ENCODE measurements around the gene IL36G.
A peak's percentile ranks its signal among the peaks of the same experiment; 100 is the strongest.

IL36G gene

DNA sequence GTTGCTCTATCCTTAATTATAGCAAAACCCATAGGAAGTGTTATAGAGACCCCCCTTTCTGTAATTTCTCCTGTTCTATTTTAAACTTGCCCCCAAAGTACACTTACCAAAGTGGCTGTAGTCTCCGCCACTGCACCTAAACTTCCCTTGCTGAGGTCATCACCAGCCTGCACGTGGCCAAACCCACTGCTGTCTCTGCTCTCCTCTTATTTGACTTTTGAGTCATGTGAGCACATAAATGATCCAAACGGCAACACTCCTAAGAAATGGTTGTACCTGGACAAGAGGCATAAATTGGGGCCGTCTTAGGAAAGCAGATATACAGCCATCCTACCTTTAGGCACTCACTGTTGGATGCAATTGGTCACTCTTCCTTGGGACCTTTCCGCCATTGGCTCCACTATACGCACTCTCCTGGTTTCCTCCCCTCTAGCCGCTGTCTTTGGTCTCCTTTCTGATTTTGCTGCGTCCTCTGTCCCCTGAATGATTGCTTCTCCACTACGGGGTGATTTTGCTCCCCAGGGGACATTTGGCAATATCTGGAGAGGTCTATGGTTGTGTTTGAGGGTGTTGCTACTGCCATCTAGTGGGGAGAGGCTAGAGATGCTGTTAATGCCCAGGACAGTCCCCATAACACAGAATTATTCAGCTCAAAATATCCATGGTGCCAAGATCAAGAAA is 19.2 kb upstream of the IL36G start:
- no peaks in the 10 kb centered on the region for H3K27me3 Mint-ChIP-seq
- no peak overlapping the region for H3K27ac Mint-ChIP-seq
- no peaks in the 10 kb centered on the region for H3K4me1 Mint-ChIP-seq
- peak; percentile 71 for ATAC-seq
- H3K9me3 Mint-ChIP-seq = no peaks in the 10 kb centered on the region
- no peak overlapping the region for H3K4me3 Mint-ChIP-seq
- no peaks in the 10 kb centered on the region for H3K36me3 Mint-ChIP-seq

DNA sequence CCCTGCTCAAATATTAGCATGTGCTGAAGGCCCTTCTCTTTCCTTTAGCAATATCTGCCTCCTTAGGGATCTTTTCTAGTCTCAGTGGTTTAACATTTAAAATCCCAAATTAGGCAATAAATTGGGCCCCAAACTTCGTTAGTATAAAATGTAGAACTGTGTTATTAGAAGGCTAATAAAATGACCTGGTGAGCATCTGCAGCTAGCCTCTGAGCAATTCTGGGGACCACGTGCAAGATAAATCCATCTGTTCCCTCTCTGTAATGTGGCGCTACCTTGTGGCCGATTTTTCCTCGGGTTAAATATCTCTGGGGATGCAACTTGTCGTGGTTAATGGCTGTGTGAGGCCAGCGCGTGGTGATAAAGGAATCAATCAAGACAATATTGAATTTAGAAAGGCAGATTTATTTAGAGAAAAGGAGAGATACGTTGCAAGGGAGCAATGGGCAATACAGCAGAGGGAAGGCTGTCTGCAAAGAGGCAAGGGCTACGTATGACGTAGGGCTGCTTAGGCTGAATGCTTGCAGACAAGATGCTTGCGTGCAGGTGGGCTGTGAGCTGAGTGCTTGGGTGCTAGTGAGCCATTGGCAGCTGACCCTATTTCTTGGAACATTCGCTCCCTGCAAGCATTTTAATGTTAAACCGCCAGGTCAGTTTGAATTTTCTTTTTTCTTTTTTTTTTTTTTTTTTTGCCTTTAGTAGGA is 18.5 kb upstream of the IL36G start:
- no peaks in the 10 kb centered on the region for H3K4me1 Mint-ChIP-seq

DNA sequence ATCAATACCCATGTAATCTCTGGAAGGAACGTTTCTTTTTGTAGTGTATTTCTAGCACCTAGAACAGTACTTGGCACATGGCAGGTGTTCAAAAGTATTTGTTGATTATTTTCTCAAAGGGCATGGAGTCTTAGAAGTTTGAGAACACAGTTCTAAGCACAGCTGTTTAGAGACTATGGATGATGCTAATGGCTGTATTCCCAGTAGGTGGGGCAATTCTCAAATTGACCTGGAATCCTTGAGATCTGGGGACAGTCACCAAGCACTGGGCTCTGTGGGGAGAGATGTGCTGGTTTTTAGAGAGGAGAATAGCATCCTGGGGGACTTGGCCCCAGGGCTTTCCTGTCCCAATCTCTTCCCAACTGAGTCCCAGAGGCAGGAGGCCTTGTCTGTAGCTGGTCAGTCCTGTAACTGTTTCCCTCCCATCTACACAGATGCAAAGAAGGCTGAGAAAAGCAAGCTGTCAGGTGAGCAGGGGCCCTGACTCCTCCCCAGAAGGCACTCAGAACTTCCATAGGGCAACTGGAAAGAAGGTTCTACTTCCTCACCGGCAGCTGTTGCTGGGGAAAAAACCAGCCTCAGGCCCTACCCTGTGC is 17.5 kb upstream of the IL36G start:
- no peaks in the 10 kb centered on the region for H3K36me3 Mint-ChIP-seq
- ATAC-seq = no peak
- no peaks in the 10 kb centered on the region for H3K4me1 Mint-ChIP-seq
- no peaks in the 10 kb centered on the region for H3K9me3 Mint-ChIP-seq
- no peak overlapping the region for H3K4me3 Mint-ChIP-seq
- no peaks in the 10 kb centered on the region for H3K27me3 Mint-ChIP-seq
- no peak overlapping the region for H3K27ac Mint-ChIP-seq

More for the DNA sequence above, 18.5 kb upstream of the IL36G start:
- H3K4me3 Mint-ChIP-seq = no peak overlapping the region
- no peak overlapping the region for H3K27ac Mint-ChIP-seq
- no peaks in the 10 kb centered on the region for H3K36me3 Mint-ChIP-seq
- H3K27me3 Mint-ChIP-seq = no peaks in the 10 kb centered on the region
- H3K9me3 Mint-ChIP-seq = no peaks in the 10 kb centered on the region
- no peak for ATAC-seq

DNA sequence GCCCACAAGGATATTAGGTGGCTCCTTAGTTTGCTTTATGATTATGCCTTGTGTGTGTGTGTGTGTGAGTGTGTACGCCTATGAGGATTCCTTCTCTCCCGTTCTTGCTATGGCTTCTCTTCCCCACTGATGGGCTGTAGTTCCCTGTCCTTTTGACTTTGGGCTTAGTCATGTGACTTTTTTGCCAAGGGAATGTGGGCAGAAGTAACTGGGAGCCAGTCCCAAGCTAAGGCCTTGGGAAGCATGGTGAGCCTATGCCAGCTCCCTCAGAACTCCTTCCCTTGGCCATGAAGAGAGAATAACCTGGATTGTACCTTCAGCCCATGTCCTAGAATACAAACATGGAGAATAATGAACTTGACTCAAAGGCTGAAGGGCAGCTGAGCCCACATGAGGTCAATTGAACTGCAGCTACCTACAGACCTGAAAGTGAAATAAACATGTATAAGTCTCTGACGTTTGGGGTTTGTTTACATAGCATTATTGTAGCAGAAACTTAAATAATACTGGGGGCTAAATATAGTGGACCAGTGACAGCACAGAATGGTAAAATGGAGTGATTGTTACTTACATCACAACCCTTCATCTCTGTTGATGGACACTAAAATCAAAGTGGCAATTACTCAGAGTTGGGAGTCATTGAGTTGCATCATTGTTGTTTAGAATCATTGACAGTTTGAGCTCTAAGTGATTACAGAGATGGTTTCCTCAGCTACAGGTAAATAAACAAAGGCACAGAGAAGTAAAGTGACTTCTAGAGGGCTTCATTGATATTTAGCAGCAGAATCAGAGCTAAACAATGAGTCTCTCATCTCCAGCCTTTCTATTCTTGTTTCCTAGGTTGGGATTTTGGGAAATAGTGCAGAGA is 15.3 kb upstream of the IL36G start:
- no peaks in the 10 kb centered on the region for H3K4me1 Mint-ChIP-seq
- H3K9me3 Mint-ChIP-seq = no peaks in the 10 kb centered on the region
- H3K27me3 Mint-ChIP-seq = no peaks in the 10 kb centered on the region
- no peak overlapping the region for H3K4me3 Mint-ChIP-seq
- no peak for ATAC-seq
- no peaks in the 10 kb centered on the region for H3K36me3 Mint-ChIP-seq
- no peak overlapping the region for H3K27ac Mint-ChIP-seq

DNA sequence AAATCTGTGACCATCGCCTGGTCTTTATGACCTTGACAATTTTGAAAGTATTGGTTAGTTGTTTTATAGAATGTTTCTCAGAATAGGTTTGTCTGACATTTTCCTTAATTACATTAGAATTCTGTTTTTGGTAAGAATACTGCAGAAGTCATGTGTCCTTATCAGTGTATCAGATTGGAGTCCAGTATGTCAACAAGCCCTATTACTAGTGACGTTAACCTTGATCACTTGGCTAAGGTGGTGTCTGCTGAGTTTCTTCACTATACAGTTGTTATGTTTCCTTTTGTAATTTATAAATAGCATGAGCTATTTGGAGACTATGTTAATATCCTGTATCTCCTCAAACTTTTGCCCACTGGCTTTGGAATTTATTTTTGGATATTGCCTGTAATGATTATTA is 10.8 kb upstream of the IL36G start:
- Mint-ChIP-seq H3K4me1 (no peaks in the 10 kb centered on the region), H3K4me3 (no peak overlapping the region), H3K27ac (no peak overlapping the region), H3K36me3 (no peaks in the 10 kb centered on the region), H3K27me3 (peaks cover 14% of the 10 kb centered on the region), H3K9me3 (no peaks in the 10 kb centered on the region)
- no peak for ATAC-seq

DNA sequence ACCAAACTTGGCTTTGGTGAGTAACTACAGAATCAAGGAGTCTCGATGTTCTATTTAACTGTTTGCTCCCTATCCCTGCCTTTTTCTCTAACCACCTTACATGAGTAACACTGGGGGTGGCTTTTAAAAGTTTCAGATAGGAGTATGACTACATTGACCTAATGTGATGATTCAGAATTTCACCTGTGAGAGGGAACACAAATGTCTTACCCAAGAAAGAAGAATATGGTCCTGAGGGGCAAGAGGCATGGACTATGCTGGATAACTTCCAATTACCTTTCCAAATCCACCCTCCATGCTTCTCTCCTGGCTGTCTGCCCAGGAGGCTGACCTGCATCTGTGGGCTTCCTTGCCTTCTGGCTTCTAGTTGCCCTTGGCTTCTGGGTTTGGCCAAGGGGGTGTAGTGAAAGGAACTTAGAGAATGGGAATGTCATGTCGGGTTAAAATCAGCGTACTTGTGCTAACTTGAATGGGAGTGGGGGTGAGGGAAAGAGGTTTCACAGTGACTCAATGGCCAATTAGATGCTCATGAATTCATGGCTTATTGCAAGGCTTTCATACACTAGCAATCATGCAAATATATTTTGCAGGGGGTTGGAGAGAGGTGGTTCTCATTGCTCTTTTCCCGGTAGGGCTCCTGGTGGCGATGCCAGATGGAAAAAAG is 5.3 kb upstream of the IL36G start:
- H3K4me3 Mint-ChIP-seq = no peak overlapping the region

DNA sequence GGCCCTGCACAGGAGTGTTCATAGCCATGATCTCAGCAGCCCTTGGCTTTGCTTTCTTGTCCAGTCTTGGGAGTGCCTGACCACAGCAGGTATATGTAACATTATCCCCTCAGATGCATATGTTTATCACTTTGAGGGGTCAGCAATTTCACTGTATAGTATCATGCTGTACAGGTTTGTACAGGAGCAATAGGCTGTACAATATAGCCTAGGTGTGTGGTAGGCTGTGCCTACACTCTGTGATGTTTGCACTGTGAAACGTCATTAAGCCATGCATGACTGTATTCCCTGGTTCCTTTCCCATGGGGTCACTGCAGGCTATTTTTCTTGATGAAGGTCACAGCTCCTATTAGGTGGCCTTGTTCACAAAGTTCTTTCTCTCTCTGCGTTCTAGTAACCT is 4.7 kb upstream of the IL36G start:
- H3K36me3 Mint-ChIP-seq = no peaks in the 10 kb centered on the region
- H3K9me3 Mint-ChIP-seq = no peaks in the 10 kb centered on the region
- no peaks in the 10 kb centered on the region for H3K4me1 Mint-ChIP-seq
- peaks cover 34% of the 10 kb centered on the region for H3K27me3 Mint-ChIP-seq
- H3K27ac Mint-ChIP-seq = no peak overlapping the region
- no peak for ATAC-seq
- no peak overlapping the region for H3K4me3 Mint-ChIP-seq

More for the DNA sequence above, 5.3 kb upstream of the IL36G start:
- peak; percentile 42 for ATAC-seq
- Mint-ChIP-seq H3K4me1 (no peaks in the 10 kb centered on the region), H3K27me3 (peaks cover 34% of the 10 kb centered on the region), H3K36me3 (no peaks in the 10 kb centered on the region), H3K9me3 (no peaks in the 10 kb centered on the region), H3K27ac (no peak overlapping the region)

DNA sequence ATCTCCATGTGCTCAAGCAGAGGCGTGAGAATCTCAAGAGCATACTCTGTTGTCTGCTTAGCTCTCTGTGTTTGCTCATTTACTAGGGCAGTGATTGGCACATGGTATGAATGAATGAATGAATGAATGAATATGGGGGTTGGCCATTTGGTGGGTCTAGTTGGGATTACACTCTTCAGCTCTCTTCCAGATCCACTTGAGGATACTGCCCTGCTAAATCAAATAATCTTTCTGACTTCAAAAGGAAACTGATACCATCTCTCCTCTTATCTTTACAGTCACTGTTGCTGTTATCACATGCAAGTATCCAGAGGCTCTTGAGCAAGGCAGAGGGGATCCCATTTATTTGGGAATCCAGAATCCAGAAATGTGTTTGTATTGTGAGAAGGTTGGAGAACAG is 1.9 kb downstream of the IL36G start:
- H3K36me3 Mint-ChIP-seq = no peaks in the 10 kb centered on the region
- H3K4me1 Mint-ChIP-seq = peaks cover 11% of the 10 kb centered on the region
- H3K27me3 Mint-ChIP-seq = peaks cover 20% of the 10 kb centered on the region
- ATAC-seq = no peak
- no peaks in the 10 kb centered on the region for H3K9me3 Mint-ChIP-seq
- H3K4me3 Mint-ChIP-seq = no peak overlapping the region
- peak overlapping the region; percentile 76 for H3K27ac Mint-ChIP-seq

DNA sequence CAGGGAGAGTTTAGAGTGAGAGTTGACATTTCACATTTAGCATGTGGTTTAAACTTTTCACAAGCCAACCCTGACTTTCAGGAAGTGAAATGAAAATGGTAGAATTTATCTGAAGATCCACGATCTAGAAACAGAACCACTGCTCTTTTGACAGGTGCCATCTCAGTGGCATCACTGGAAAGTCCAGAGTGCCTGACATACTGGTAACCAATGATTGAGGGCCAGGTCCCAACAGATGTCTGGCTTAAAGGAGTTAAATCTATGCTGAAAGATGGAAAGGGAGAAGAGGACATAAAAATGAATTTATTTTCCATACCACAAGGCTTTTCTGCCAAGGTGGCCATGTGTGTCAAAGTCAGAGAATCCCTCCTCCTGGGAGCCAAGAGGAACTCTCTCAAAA is 2.7 kb downstream of the IL36G start:
- H3K4me1 Mint-ChIP-seq = peaks cover 11% of the 10 kb centered on the region
- H3K27ac Mint-ChIP-seq = peak overlapping the region; percentile 76
- no peaks in the 10 kb centered on the region for H3K9me3 Mint-ChIP-seq
- no peak for ATAC-seq
- H3K36me3 Mint-ChIP-seq = no peaks in the 10 kb centered on the region
- H3K4me3 Mint-ChIP-seq = no peak overlapping the region
- peaks cover 19% of the 10 kb centered on the region for H3K27me3 Mint-ChIP-seq

DNA sequence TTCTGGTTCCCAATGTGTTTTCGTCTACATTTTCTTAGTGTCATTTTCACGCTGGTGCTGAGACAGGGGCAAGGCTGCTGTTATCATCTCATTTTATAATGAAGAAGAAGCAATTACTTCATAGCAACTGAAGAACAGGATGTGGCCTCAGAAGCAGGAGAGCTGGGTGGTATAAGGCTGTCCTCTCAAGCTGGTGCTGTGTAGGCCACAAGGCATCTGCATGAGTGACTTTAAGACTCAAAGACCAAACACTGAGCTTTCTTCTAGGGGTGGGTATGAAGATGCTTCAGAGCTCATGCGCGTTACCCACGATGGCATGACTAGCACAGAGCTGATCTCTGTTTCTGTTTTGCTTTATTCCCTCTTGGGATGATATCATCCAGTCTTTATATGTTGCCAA is 7.3 kb downstream of the IL36G start:
- peak; percentile 75 for ATAC-seq
- Mint-ChIP-seq H3K36me3 (no peaks in the 10 kb centered on the region), H3K27me3 (peaks cover 9% of the 10 kb centered on the region), H3K9me3 (peaks cover 5% of the 10 kb centered on the region), H3K4me3 (no peak overlapping the region), H3K27ac (no peak overlapping the region), H3K4me1 (peaks cover 5% of the 10 kb centered on the region)

DNA sequence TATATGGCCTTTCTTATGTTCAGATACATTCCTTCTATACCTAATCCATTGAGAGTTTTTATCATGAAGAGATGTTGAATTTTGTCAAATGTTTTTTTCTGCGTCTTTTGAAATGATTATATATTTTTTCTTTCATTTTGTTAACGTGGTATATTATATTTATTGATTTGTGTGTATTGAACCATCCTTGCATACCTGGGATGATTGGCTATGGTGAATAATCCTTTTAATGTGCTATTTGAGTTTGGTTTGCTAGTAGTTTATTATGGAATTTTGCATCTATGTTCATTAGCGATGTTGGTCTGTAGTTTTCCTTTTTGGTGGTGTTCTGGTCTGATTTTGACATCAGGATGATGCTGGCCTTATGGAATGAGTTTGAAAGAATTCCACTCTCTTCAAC is 11.8 kb downstream of the IL36G start:
- Mint-ChIP-seq H3K27ac (no peak overlapping the region), H3K4me1 (no peaks in the 10 kb centered on the region), H3K27me3 (peaks cover 22% of the 10 kb centered on the region), H3K36me3 (peaks cover 6% of the 10 kb centered on the region), H3K4me3 (no peak overlapping the region), H3K9me3 (peaks cover 21% of the 10 kb centered on the region)
- no peak for ATAC-seq

DNA sequence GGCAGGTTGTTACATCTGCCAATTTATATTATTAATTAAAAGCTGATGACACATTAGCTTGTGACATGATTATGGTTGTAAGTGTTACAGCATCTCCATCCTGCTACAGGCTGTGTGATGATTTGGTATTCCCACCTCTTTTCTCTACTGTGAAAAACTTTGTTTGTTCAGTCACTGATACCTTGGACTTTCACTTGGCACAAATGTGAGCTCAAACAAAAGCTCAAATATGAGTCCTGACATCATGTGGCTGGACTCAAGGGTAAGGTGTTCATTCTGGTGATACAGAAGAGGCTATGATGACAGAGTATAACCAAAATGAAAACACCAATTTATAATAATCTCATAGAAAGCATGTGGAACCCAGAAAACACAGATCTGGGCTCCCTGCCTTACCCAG is 16.0 kb downstream of the IL36G start:
- Mint-ChIP-seq H3K27me3 (peaks cover 28% of the 10 kb centered on the region), H3K4me3 (no peak overlapping the region), H3K9me3 (peaks cover 23% of the 10 kb centered on the region), H3K36me3 (peaks cover 12% of the 10 kb centered on the region), H3K4me1 (peaks cover 8% of the 10 kb centered on the region), H3K27ac (no peak overlapping the region)
- ATAC-seq = no peak

DNA sequence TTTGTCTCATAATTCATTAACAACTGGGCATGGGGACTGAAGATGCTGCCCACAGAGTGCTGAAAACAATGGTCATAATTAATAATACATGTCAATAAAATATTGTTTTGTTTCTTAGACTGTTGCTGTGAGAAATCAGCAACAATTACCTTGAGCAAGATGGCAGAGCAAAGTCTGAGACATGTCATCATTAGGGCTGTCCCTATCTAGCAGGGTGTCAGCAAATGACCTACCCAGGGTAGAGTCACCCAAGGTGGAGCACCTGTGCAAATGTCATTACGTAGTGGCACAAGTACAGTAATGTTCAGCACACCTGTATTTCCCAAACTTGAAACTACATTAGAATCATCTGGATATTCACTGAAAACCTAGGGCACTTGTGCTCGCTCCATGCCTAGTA is 16.8 kb downstream of the IL36G start:
- peaks cover 33% of the 10 kb centered on the region for H3K27me3 Mint-ChIP-seq
- ATAC-seq = no peak
- no peak overlapping the region for H3K27ac Mint-ChIP-seq
- no peak overlapping the region for H3K4me3 Mint-ChIP-seq
- peaks cover 8% of the 10 kb centered on the region for H3K4me1 Mint-ChIP-seq
- peaks cover 12% of the 10 kb centered on the region for H3K36me3 Mint-ChIP-seq
- peaks cover 22% of the 10 kb centered on the region for H3K9me3 Mint-ChIP-seq

DNA sequence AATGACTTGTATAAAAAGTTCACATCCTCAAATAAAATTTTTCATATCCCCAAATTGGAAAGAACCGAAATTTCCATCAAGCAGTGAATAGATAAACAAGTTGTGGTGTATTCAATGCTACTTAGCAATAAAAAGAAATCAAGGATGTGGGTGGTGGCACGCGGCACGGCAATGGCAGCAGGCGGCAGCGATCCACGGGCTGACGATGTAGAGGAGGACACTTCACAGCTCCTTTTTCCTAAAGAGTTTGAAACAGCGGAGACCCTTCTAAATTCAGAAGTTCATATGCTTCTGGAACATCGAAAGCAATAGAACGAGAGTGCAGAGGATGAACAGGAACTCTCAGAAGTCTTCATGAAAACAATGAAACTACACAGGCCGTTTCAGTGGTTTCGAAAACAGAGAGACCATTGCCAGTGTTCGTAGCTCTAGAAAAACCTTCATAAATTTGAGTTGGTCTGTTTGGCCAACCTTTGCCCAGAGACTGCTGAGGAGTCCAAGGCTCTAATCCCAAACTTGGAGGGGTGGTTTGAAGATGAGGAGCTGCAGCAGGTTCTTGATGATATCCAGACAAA is 17.6 kb downstream of the IL36G start:
- Mint-ChIP-seq H3K27me3 (peaks cover 33% of the 10 kb centered on the region), H3K36me3 (peaks cover 12% of the 10 kb centered on the region), H3K27ac (no peak overlapping the region), H3K4me1 (peaks cover 8% of the 10 kb centered on the region), H3K4me3 (no peak overlapping the region), H3K9me3 (peaks cover 18% of the 10 kb centered on the region)
- ATAC-seq = no peak

Measured in stimulated activated memory B cell treated with anti-CD40 and anti-IgM and Interleukin-4, amounts not matched to agents 10 μg/mL and 1 μg/mL and 100 μg/mL, for 72 hours (primary cell).